SU-DHL-6 (cell line): Measurements from ENCODE around the gene RPP14.

ENCODE experiments used
- H2AFZ ChIP-seq: fragments of 200-600 bp; sonication (generic); 2 replicates; pipeline ENCODE4 v1.6.1; 2014; ENCODE audit warnings: low read depth, mild to moderate bottlenecking, moderate library complexity, mixed read lengths, antibody characterized with exemption, low read length; ENCODE audit not compliant: severe bottlenecking
- H3F3A ChIP-seq: fragments of 200-600 bp; shearing (Covaris generic); 2 replicates; pipeline ENCODE4 v1.6.0; 2016; ENCODE audit warnings: antibody characterized with exemption, mild to moderate bottlenecking; ENCODE audit not compliant: insufficient read depth
- H3K27ac ChIP-seq: fragments of 200-600 bp; sonication (generic); 2 replicates; pipeline ENCODE4 v1.5.1; 2016; ENCODE audit warnings: low read depth, mild to moderate bottlenecking, low read length, moderate library complexity, mixed read lengths
- H3K27me3 ChIP-seq: fragments of 200-600 bp; sonication (generic), shearing (Covaris generic); 2 replicates; pipeline ENCODE4 v1.6.0; 2014; ENCODE audit warnings: mild to moderate bottlenecking, low read length
- H3K36me3 ChIP-seq: fragments of 200-600 bp; sonication (generic); 2 replicates; pipeline ENCODE4 v1.6.1; 2014; ENCODE audit warnings: mild to moderate bottlenecking, low read length, mixed read lengths
- H3K4me2 ChIP-seq: fragments of 300-600, 200-600 bp; shearing (Covaris generic), sonication (generic); 2 replicates; pipeline ENCODE4 v1.6.0; 2014; ENCODE audit warnings: low read length, low read depth, mild to moderate bottlenecking; ENCODE audit not compliant: poor library complexity, severe bottlenecking
- H3K4me3 ChIP-seq: fragments of 200-600 bp; sonication (generic); 2 replicates; pipeline ENCODE4 v1.5.1; 2014; ENCODE audit warnings: antibody characterized with exemption, low read length, mild to moderate bottlenecking, mixed read lengths; ENCODE audit not compliant: insufficient read depth, poor library complexity, severe bottlenecking
- H3K79me2 ChIP-seq: fragments of 200-600 bp; sonication (generic); 2 replicates; pipeline ENCODE4 v1.6.1; 2014; ENCODE audit warnings: mild to moderate bottlenecking, low read length, moderate library complexity; ENCODE audit not compliant: insufficient read depth
- H3K9ac ChIP-seq: fragments of 200-600 bp; sonication (generic); 2 replicates; pipeline ENCODE4 v1.7.0; 2014; ENCODE audit warnings: mild to moderate bottlenecking, low read length
- H3K9me2 ChIP-seq: fragments of 200-600 bp; sonication (generic); replicated peaks from 2 replicates; pipeline ENCODE4 v1.6.1; 2014; ENCODE audit warnings: low read length; ENCODE audit not compliant: insufficient read depth
- H3K9me3 ChIP-seq: fragments of 200-600 bp; sonication (generic); 2 replicates; pipeline ENCODE4 v1.6.1; 2014; ENCODE audit warnings: low read length, mixed read lengths; ENCODE audit not compliant: insufficient read depth
- H4K20me1 ChIP-seq: fragments of 200-600 bp; sonication (generic); 2 replicates; pipeline ENCODE4 v1.6.1; 2014; ENCODE audit warnings: low read depth, mild to moderate bottlenecking, antibody characterized with exemption, low read length, moderate library complexity, mixed read lengths
- EZH2phosphoT487 ChIP-seq: fragments of 200-600 bp; sonication (generic), shearing (Covaris generic); conservative IDR thresholded peaks from 2 replicates; pipeline ENCODE4 v1.6.1; 2018; ENCODE audit warnings: mild to moderate bottlenecking, antibody characterized with exemption, low read length, moderate library complexity, mixed read lengths
- TF ChIP-seq, protein P1 (sequence below): fragments of 200-600 bp; sonication (generic); IDR thresholded peaks from one replicate; pipeline ENCODE4 v1.5.1; 2017; ENCODE audit warnings: antibody characterized with exemption, mild to moderate bottlenecking, low read length, moderate library complexity; ENCODE audit not compliant: insufficient read depth, poor library complexity, severe bottlenecking

RPP14 gene

GRCh38 chr3:58298190-58298589 lies 7.9 kb upstream of the RPP14 start:
- no peaks in the 10 kb centered on the region for H3K9me3 ChIP-seq
- no peak overlapping the region for H2AFZ ChIP-seq
- H3K4me2 ChIP-seq = no peak overlapping the region
- H3K4me3 ChIP-seq = no peak overlapping the region
- no peaks in the 10 kb centered on the region for H3K9me2 ChIP-seq
- no peaks in the 10 kb centered on the region for H3K36me3 ChIP-seq
- no peaks in the 10 kb centered on the region for H3F3A ChIP-seq
- no peaks in the 10 kb centered on the region for H4K20me1 ChIP-seq
- no peak overlapping the region for H3K27ac ChIP-seq
- H3K79me2 ChIP-seq = no peaks in the 10 kb centered on the region
- H3K9ac ChIP-seq = no peak overlapping the region
- H3K27me3 ChIP-seq = no peaks in the 10 kb centered on the region
- TF ChIP-seq, protein P1, sequence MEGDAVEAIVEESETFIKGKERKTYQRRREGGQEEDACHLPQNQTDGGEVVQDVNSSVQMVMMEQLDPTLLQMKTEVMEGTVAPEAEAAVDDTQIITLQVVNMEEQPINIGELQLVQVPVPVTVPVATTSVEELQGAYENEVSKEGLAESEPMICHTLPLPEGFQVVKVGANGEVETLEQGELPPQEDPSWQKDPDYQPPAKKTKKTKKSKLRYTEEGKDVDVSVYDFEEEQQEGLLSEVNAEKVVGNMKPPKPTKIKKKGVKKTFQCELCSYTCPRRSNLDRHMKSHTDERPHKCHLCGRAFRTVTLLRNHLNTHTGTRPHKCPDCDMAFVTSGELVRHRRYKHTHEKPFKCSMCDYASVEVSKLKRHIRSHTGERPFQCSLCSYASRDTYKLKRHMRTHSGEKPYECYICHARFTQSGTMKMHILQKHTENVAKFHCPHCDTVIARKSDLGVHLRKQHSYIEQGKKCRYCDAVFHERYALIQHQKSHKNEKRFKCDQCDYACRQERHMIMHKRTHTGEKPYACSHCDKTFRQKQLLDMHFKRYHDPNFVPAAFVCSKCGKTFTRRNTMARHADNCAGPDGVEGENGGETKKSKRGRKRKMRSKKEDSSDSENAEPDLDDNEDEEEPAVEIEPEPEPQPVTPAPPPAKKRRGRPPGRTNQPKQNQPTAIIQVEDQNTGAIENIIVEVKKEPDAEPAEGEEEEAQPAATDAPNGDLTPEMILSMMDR = no peak
- no peak for TF ChIP-seq EZH2phosphoT487

DNA sequence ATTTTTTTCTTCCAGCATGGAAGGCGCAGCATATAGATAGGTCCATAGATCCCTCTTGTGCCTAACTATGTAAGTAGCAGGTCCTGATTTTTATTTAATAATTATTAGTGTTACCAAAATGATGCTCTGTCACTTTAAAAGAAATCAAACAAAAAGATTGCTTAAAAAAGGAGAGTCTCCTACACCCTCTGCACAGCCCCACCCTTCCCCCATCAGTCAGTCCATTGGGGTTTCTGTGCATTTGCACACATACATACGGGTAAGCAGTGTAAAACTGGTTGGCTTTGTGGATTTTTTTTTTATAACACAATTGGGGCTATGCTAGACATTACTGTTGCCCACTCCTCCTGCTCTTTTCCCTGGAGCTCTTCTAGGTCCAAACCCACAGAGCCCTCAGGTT lies 7.0 kb upstream of the RPP14 start:
- Histone ChIP-seq H3K4me3 (no peak overlapping the region), H3K9ac (no peak overlapping the region), H3K9me2 (no peaks in the 10 kb centered on the region), H4K20me1 (no peaks in the 10 kb centered on the region), H3K36me3 (no peaks in the 10 kb centered on the region), H3F3A (no peaks in the 10 kb centered on the region), H2AFZ (no peak overlapping the region), H3K9me3 (no peaks in the 10 kb centered on the region), H3K79me2 (no peaks in the 10 kb centered on the region), H3K27ac (no peak overlapping the region), H3K4me2 (no peak overlapping the region), H3K27me3 (no peaks in the 10 kb centered on the region)
- TF ChIP-seq, protein P1 = no peak
- no peak for TF ChIP-seq EZH2phosphoT487

GRCh38 chr3:58299839-58300516 lies 6.1 kb upstream of the RPP14 start:
- H3K9me3 ChIP-seq = no peaks in the 10 kb centered on the region
- H3K79me2 ChIP-seq = no peaks in the 10 kb centered on the region
- H2AFZ ChIP-seq = no peak overlapping the region
- H4K20me1 ChIP-seq = no peaks in the 10 kb centered on the region
- H3K9me2 ChIP-seq = no peaks in the 10 kb centered on the region
- no peaks in the 10 kb centered on the region for H3K36me3 ChIP-seq
- H3K4me3 ChIP-seq = no peak overlapping the region
- H3K9ac ChIP-seq = no peak overlapping the region
- no peaks in the 10 kb centered on the region for H3F3A ChIP-seq
- no peak overlapping the region for H3K4me2 ChIP-seq
- no peak for TF ChIP-seq EZH2phosphoT487
- TF ChIP-seq, protein P1 = peak; percentile 59
- no peak overlapping the region for H3K27ac ChIP-seq
- no peaks in the 10 kb centered on the region for H3K27me3 ChIP-seq
